A549 (cell line): Measurements from ENCODE around the gene NTSR1.

Experiments
- CEBPB ChIP-seq, 2 experiments: fragments of >200 bp in 1 of 2; sonication (Bioruptor Twin) in 1 of 2; formaldehyde crosslinking in 1 of 2; IDR thresholded peaks; 2 replicates each; pipeline ENCODE4 v1.6.1; 2012 to 2016
- CHD2 ChIP-seq: fragments of 150-350 bp; IDR thresholded peaks from 2 replicates; pipeline ENCODE4 v1.6.1; 2014; ENCODE audit warnings: low read length; ENCODE audit not compliant: partially characterized antibody
- CTCF ChIP-seq: fragments of >200 bp; sonication (Bioruptor Twin); formaldehyde crosslinking; IDR thresholded peaks from 3 replicates; pipeline ENCODE4 v1.5.1; 2016
- EP300 ChIP-seq, 2 experiments: fragments of >200 bp; sonication (Bioruptor Twin); formaldehyde crosslinking; IDR thresholded peaks; 2 replicates in 1 of 2; 3 replicates in 1 of 2; pipeline ENCODE4 v1.6.1; 2016 to 2017
- JUN ChIP-seq, 2 experiments: fragments of >200 bp; sonication (Bioruptor Twin); formaldehyde crosslinking; IDR thresholded peaks; 2 replicates in 1 of 2; 3 replicates in 1 of 2; pipeline ENCODE4 v1.6.1; 2016 to 2017
- MAX ChIP-seq: IDR thresholded peaks from 2 replicates; pipeline ENCODE4 v1.6.1; 2012
- POLR2A ChIP-seq: IDR thresholded peaks from 2 replicates; pipeline ENCODE4 v1.6.1; 2012; ENCODE audit warnings: mild to moderate bottlenecking, low read length
- REST ChIP-seq: fragments of 200-600 bp; sonication (generic); IDR thresholded peaks from 2 replicates; pipeline ENCODE4 v1.6.1; 2016; ENCODE audit warnings: antibody characterized with exemption, mild to moderate bottlenecking, moderate library complexity
- RNF2 ChIP-seq: fragments of 200-600 bp; sonication (generic); IDR thresholded peaks from 2 replicates; pipeline ENCODE4 v1.6.1; 2016; ENCODE audit warnings: low read depth, mild to moderate bottlenecking, antibody characterized with exemption, moderate library complexity, borderline replicate concordance
- ZC3H11A ChIP-seq: fragments of 450-650 bp; IDR thresholded peaks from 2 replicates; pipeline ENCODE4 v1.6.1; 2014; ENCODE audit warnings: antibody characterized with exemption, mild to moderate bottlenecking
- ZFP36 ChIP-seq: fragments of 450-650 bp; IDR thresholded peaks from 2 replicates; pipeline ENCODE4 v1.6.1; 2014; ENCODE audit warnings: borderline replicate concordance; ENCODE audit not compliant: partially characterized antibody

- no peak for TF ChIP-seq POLR2A
- no peak for TF ChIP-seq CEBPB (IDR thresholded peaks at IDR 0.05)
- TF ChIP-seq CTCF, result no peak
- TF ChIP-seq ZC3H11A, result no peak
- TF ChIP-seq ZFP36, result no peak
- TF ChIP-seq REST, result no peak
- no peak for TF ChIP-seq JUN (IDR thresholded peaks at IDR 0.05)
- no peak for TF ChIP-seq CHD2
- TF ChIP-seq RNF2, result no peak
- no peak for TF ChIP-seq EP300 (IDR thresholded peaks at IDR 0.05)
- TF ChIP-seq MAX, result no peak
Observed at GRCh38 chr20:62777528-62777830, 68.8 kb downstream of the NTSR1 start.
